Lower leg skin (tissue), 3 donors: ENCODE results near the gene PLXNC1.

ENCODE experiments used
- CTCF ChIP-seq, 3 donors: fragments of 450-650 bp; IDR thresholded peaks; one replicate each; pipeline ENCODE4 v1.5.1; 2016; ENCODE audit warnings: antibody characterized with exemption in 3 of 3, mild to moderate bottlenecking in 3 of 3, moderate library complexity in 2 of 3
- POLR2A ChIP-seq, 2 donors: fragments of 450-650 bp; IDR thresholded peaks; one replicate each; pipeline ENCODE4 v1.6.1; 2016 to 2017; ENCODE audit warnings: antibody characterized with exemption in 2 of 2, mild to moderate bottlenecking in 1 of 2, moderate library complexity in 1 of 2

DNA sequence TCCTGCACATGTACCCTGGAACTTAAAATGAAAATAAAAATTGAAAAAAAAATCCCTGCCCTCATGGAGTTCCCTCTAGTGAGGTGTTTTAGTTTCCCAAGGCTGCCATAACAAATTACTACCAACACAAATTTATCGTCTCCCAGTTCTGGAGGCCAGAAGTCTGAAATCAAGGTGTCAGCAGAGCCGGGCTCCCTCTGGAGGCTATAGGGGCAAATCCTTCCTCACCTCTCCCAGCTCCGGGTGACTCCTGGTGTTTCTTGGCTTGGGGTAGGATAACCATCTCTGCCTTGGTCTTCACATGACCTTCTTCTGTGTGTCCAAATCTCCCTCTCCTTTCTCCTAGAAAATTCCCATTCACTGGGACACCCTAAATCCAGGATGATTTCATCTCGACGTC lies 50.1 kb downstream of the PLXNC1 start:
- TF ChIP-seq CTCF (IDR thresholded peaks at IDR 0.05) (no peak), POLR2A (IDR thresholded peaks at IDR 0.05) (no peak)
